ENCODE results near the gene SHISA4. TPM values are rescaled to one million over a fixed set of nuclear protein-coding genes. Genes with fewer than 3 reads are reported as not detected.

The SHISA4 gene
- total RNA-seq, 1 donor from 2014 or later = 123 TPM

Small RNAs within 50 kb of the gene (microRNA-seq; reads per million reads assigned to microRNA genes)
- not detected for gene MIR6739

Other genes with a start within 250 kb of the SHISA4 start
- 24.7 TPM for gene IPO9, start 59.7 kb upstream of the SHISA4 start, total RNA-seq
- gene LMOD1, start 57.6 kb downstream of the SHISA4 start, total RNA-seq = 9.6 TPM
- 79.1 TPM for gene TIMM17A, start 66.6 kb downstream of the SHISA4 start, total RNA-seq
- gene RNPEP, start 93.8 kb downstream of the SHISA4 start, total RNA-seq = 17.4 TPM
- 2.0 TPM for gene ELF3, start 121.7 kb downstream of the SHISA4 start, total RNA-seq
- not detected for gene GPR37L1, start 234.0 kb downstream of the SHISA4 start, total RNA-seq